NB4 (cell line): ENCODE data around the gene ATXN1.

Experiments
- DNase-seq: peaks from one replicate; pipeline ENCODE4 v3.0.0; 2010; ENCODE audit warnings: low read depth
- H3K4me3 ChIP-seq: one replicate; pipeline ENCODE4 v1.5.1; 2011; ENCODE audit warnings: mild to moderate bottlenecking, low read depth, low read length, moderate library complexity
- MAX ChIP-seq: IDR thresholded peaks from 2 replicates; pipeline ENCODE4 v1.6.1; 2011; ENCODE audit warnings: low read depth, low read length
- MYC ChIP-seq: IDR thresholded peaks from 2 replicates; pipeline ENCODE4 v1.6.1; 2011; ENCODE audit warnings: low read depth, low read length
- POLR2A ChIP-seq: IDR thresholded peaks from 2 replicates; pipeline ENCODE4 v1.6.1; 2011; ENCODE audit warnings: mild to moderate bottlenecking; ENCODE audit not compliant: insufficient read length; ENCODE audit errors: extremely low read depth
- TF ChIP-seq, protein P1 (sequence below): IDR thresholded peaks from one replicate; pipeline ENCODE4 v1.5.1; 2012; ENCODE audit warnings: low read depth, low read length

ATXN1 gene

DNA sequence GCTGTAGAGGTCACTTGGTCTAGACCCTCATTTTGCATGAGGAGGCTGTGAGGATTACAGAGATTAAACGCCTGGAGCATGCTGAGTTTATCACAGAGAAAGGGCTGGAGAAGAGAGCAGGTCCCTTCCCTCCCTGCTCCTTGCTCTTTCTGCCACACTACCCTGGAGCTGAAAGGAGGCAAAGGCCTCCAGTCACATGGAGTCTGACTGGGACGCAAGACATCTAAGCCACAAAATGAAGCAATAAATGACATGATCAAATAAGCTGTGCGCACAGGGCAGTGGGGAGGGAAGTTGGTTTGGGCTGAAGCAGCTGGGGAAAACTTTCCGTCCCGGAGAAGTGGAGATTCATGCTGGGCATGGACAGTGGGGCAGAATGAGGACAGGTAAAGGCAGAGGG, 33.3 kb downstream of the ATXN1 start:
- TF ChIP-seq MYC (peak; percentile 87), MAX (peak; percentile 89), POLR2A (peak; percentile 32)
- TF ChIP-seq, protein P1, sequence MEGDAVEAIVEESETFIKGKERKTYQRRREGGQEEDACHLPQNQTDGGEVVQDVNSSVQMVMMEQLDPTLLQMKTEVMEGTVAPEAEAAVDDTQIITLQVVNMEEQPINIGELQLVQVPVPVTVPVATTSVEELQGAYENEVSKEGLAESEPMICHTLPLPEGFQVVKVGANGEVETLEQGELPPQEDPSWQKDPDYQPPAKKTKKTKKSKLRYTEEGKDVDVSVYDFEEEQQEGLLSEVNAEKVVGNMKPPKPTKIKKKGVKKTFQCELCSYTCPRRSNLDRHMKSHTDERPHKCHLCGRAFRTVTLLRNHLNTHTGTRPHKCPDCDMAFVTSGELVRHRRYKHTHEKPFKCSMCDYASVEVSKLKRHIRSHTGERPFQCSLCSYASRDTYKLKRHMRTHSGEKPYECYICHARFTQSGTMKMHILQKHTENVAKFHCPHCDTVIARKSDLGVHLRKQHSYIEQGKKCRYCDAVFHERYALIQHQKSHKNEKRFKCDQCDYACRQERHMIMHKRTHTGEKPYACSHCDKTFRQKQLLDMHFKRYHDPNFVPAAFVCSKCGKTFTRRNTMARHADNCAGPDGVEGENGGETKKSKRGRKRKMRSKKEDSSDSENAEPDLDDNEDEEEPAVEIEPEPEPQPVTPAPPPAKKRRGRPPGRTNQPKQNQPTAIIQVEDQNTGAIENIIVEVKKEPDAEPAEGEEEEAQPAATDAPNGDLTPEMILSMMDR, result no peak
- peak overlapping the region; percentile 66 for H3K4me3 ChIP-seq
- DNase-seq, result peak; percentile 92

DNA sequence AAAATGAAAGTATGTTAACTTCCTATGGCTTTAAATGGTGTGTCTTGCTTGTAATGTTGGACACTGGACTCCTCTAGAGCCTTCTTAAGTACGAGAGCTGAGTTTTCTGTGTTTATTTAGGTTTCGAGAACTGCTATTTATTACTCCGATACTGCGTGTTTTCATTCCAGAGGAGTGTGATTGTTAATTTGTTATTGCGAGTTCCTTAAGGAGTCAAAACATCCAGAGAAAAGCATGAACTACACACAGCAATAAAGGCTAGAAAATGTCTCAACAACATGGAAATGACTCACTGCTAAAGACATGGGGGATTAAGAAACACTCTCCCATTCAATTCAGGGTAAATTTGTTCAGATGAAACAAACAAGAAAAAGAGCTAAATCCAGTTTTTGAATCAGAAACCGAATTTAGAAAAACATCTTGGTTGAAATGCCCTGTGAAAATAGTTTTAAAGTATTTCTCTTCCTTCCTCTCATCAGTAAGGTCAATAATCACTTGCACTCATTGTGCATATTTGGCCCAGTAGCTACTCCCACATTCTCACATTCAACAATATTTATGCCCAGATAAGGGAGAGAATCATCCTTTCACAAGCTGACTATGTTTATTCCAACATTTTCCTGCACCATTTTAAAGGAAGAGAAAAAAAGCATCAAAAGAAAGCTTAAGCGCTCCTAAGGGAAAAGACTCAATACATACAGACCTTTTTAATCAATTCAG, 36.0 kb downstream of the ATXN1 start:
- H3K4me3 ChIP-seq, result peak overlapping the region; percentile 39
- TF ChIP-seq POLR2A (no peak), MAX (no peak), MYC (no peak)
- TF ChIP-seq, protein P1, result no peak
- peak; percentile 77 for DNase-seq

GRCh38 chr6:16723826-16724225, 37.4 kb downstream of the ATXN1 start:
- peak; percentile 38 for DNase-seq
- TF ChIP-seq MAX (no peak), POLR2A (no peak), MYC (no peak)
- TF ChIP-seq, protein P1, result no peak
- H3K4me3 ChIP-seq, result no peak overlapping the region

GRCh38 chr6:16723402-16723801, 37.9 kb downstream of the ATXN1 start:
- no peak for TF ChIP-seq MYC
- TF ChIP-seq, protein P1, result no peak
- TF ChIP-seq POLR2A, result no peak
- TF ChIP-seq MAX, result no peak
- no peak overlapping the region for H3K4me3 ChIP-seq
- DNase-seq, result no peak

GRCh38 chr6:16722630-16723029, 38.6 kb downstream of the ATXN1 start:
- DNase-seq, result no peak
- H3K4me3 ChIP-seq, result no peak overlapping the region
- TF ChIP-seq MYC (no peak), POLR2A (no peak), MAX (no peak)
- TF ChIP-seq, protein P1, result no peak

GRCh38 chr6:16721977-16722376, 39.3 kb downstream of the ATXN1 start:
- DNase-seq, result no peak
- no peak overlapping the region for H3K4me3 ChIP-seq
- TF ChIP-seq, protein P1, result no peak
- TF ChIP-seq MAX (no peak), MYC (no peak)
